ENCODE results near the gene PLEKHH1.

The PLEKHH1 gene

GRCh38 chr14:67549734-67550133, 16.6 kb downstream of the PLEKHH1 start:
- Histone ChIP-seq H3K27me3 (ENCODE audit: insufficient read depth, low read length) (no peaks in the 10 kb centered on the region), H3K4me3 (ENCODE audit: low read length) (no peak overlapping the region), H3K36me3 (ENCODE audit: insufficient read depth, low read length) (peaks cover 2% of the 10 kb centered on the region), H3K4me1 (ENCODE audit: insufficient read depth, low read length) (no peaks in the 10 kb centered on the region), H3K9me3 (ENCODE audit: low read length) (peaks cover 5% of the 10 kb centered on the region), H2AFZ (ENCODE audit: low read depth, low read length) (no peak overlapping the region)

GRCh38 chr14:67551123-67551522, 18.0 kb downstream of the PLEKHH1 start:
- H3K9me3 ChIP-seq (ENCODE audit: low read length), result peaks cover under 1% of the 10 kb centered on the region
- no peak overlapping the region for H3K4me3 ChIP-seq (ENCODE audit: low read length)
- no peaks in the 10 kb centered on the region for H3K4me1 ChIP-seq (ENCODE audit: insufficient read depth, low read length)
- no peaks in the 10 kb centered on the region for H3K27me3 ChIP-seq (ENCODE audit: insufficient read depth, low read length)
- no peaks in the 10 kb centered on the region for H3K36me3 ChIP-seq (ENCODE audit: insufficient read depth, low read length)
- no peak overlapping the region for H2AFZ ChIP-seq (ENCODE audit: low read depth, low read length)

- H3K36me3 ChIP-seq (ENCODE audit: insufficient read depth, low read length), result no peaks in the 10 kb centered on the region
- no peak overlapping the region for H2AFZ ChIP-seq (ENCODE audit: low read depth, low read length)
- H3K4me3 ChIP-seq (ENCODE audit: low read length), result no peak overlapping the region
- H3K4me1 ChIP-seq (ENCODE audit: insufficient read depth, low read length), result no peaks in the 10 kb centered on the region
- no peaks in the 10 kb centered on the region for H3K9me3 ChIP-seq (ENCODE audit: low read length)
- no peaks in the 10 kb centered on the region for H3K27me3 ChIP-seq (ENCODE audit: insufficient read depth, low read length)
Observed at GRCh38 chr14:67551940-67552339, 18.9 kb downstream of the PLEKHH1 start.

GRCh38 chr14:67553547-67553946, 20.5 kb downstream of the PLEKHH1 start:
- peaks cover 2% of the 10 kb centered on the region for H3K36me3 ChIP-seq (ENCODE audit: insufficient read depth, low read length)
- no peak overlapping the region for H2AFZ ChIP-seq (ENCODE audit: low read depth, low read length)
- H3K27me3 ChIP-seq (ENCODE audit: insufficient read depth, low read length), result no peaks in the 10 kb centered on the region
- H3K4me3 ChIP-seq (ENCODE audit: low read length), result no peak overlapping the region
- no peaks in the 10 kb centered on the region for H3K4me1 ChIP-seq (ENCODE audit: insufficient read depth, low read length)
- H3K9me3 ChIP-seq (ENCODE audit: low read length), result no peaks in the 10 kb centered on the region

- Histone ChIP-seq H2AFZ (ENCODE audit: low read depth, low read length) (no peak overlapping the region), H3K36me3 (ENCODE audit: insufficient read depth, low read length) (peaks cover 3% of the 10 kb centered on the region), H3K9me3 (ENCODE audit: low read length) (no peaks in the 10 kb centered on the region), H3K4me1 (ENCODE audit: insufficient read depth, low read length) (no peaks in the 10 kb centered on the region), H3K4me3 (ENCODE audit: low read length) (no peak overlapping the region), H3K27me3 (ENCODE audit: insufficient read depth, low read length) (no peaks in the 10 kb centered on the region)
Observed at GRCh38 chr14:67554341-67554740, 21.3 kb downstream of the PLEKHH1 start.

- Histone ChIP-seq H3K9me3 (ENCODE audit: low read length) (no peaks in the 10 kb centered on the region), H3K4me1 (ENCODE audit: insufficient read depth, low read length) (no peaks in the 10 kb centered on the region), H2AFZ (ENCODE audit: low read depth, low read length) (no peak overlapping the region), H3K27me3 (ENCODE audit: insufficient read depth, low read length) (no peaks in the 10 kb centered on the region), H3K4me3 (ENCODE audit: low read length) (no peak overlapping the region), H3K36me3 (ENCODE audit: insufficient read depth, low read length) (peaks cover 6% of the 10 kb centered on the region)
Observed at GRCh38 chr14:67555518-67556090, 22.5 kb downstream of the PLEKHH1 start.

- Histone ChIP-seq H3K4me3 (ENCODE audit: low read length) (no peak overlapping the region), H3K9me3 (ENCODE audit: low read length) (no peaks in the 10 kb centered on the region), H3K27me3 (ENCODE audit: insufficient read depth, low read length) (no peaks in the 10 kb centered on the region), H3K36me3 (ENCODE audit: insufficient read depth, low read length) (peaks cover 6% of the 10 kb centered on the region), H3K4me1 (ENCODE audit: insufficient read depth, low read length) (no peaks in the 10 kb centered on the region), H2AFZ (ENCODE audit: low read depth, low read length) (no peak overlapping the region)
Observed at GRCh38 chr14:67556671-67557070, 23.6 kb downstream of the PLEKHH1 start.

- Histone ChIP-seq H3K4me1 (ENCODE audit: insufficient read depth, low read length) (no peaks in the 10 kb centered on the region), H3K27me3 (ENCODE audit: insufficient read depth, low read length) (no peaks in the 10 kb centered on the region), H2AFZ (ENCODE audit: low read depth, low read length) (no peak overlapping the region), H3K4me3 (ENCODE audit: low read length) (no peak overlapping the region), H3K36me3 (ENCODE audit: insufficient read depth, low read length) (peaks cover 6% of the 10 kb centered on the region), H3K9me3 (ENCODE audit: low read length) (no peaks in the 10 kb centered on the region)
Observed at GRCh38 chr14:67557118-67557517, 24.0 kb downstream of the PLEKHH1 start.

- no peaks in the 10 kb centered on the region for H3K27me3 ChIP-seq (ENCODE audit: insufficient read depth, low read length)
- H3K9me3 ChIP-seq (ENCODE audit: low read length), result no peaks in the 10 kb centered on the region
- peaks cover 6% of the 10 kb centered on the region for H3K36me3 ChIP-seq (ENCODE audit: insufficient read depth, low read length)
- H3K4me3 ChIP-seq (ENCODE audit: low read length), result no peak overlapping the region
- H3K4me1 ChIP-seq (ENCODE audit: insufficient read depth, low read length), result no peaks in the 10 kb centered on the region
- no peak overlapping the region for H2AFZ ChIP-seq (ENCODE audit: low read depth, low read length)
Observed at GRCh38 chr14:67557656-67558055, 24.6 kb downstream of the PLEKHH1 start.

GRCh38 chr14:67559639-67560038, 26.5 kb downstream of the PLEKHH1 start:
- Histone ChIP-seq H2AFZ (ENCODE audit: low read depth, low read length) (no peak overlapping the region), H3K27me3 (ENCODE audit: insufficient read depth, low read length) (no peaks in the 10 kb centered on the region), H3K9me3 (ENCODE audit: low read length) (no peaks in the 10 kb centered on the region), H3K36me3 (ENCODE audit: insufficient read depth, low read length) (peaks cover 6% of the 10 kb centered on the region), H3K4me3 (ENCODE audit: low read length) (no peak overlapping the region), H3K4me1 (ENCODE audit: insufficient read depth, low read length) (no peaks in the 10 kb centered on the region)

- no peak overlapping the region for H3K4me3 ChIP-seq (ENCODE audit: low read length)
- peaks cover 6% of the 10 kb centered on the region for H3K36me3 ChIP-seq (ENCODE audit: insufficient read depth, low read length)
- H3K9me3 ChIP-seq (ENCODE audit: low read length), result no peaks in the 10 kb centered on the region
- H2AFZ ChIP-seq (ENCODE audit: low read depth, low read length), result no peak overlapping the region
- no peaks in the 10 kb centered on the region for H3K4me1 ChIP-seq (ENCODE audit: insufficient read depth, low read length)
- no peaks in the 10 kb centered on the region for H3K27me3 ChIP-seq (ENCODE audit: insufficient read depth, low read length)
Observed at GRCh38 chr14:67562025-67562775, 29.1 kb downstream of the PLEKHH1 start.

GRCh38 chr14:67562776-67563150, 29.7 kb downstream of the PLEKHH1 start:
- Histone ChIP-seq H3K27me3 (ENCODE audit: insufficient read depth, low read length) (no peaks in the 10 kb centered on the region), H3K9me3 (ENCODE audit: low read length) (no peaks in the 10 kb centered on the region), H3K4me1 (ENCODE audit: insufficient read depth, low read length) (no peaks in the 10 kb centered on the region), H3K4me3 (ENCODE audit: low read length) (no peak overlapping the region), H2AFZ (ENCODE audit: low read depth, low read length) (no peak overlapping the region), H3K36me3 (ENCODE audit: insufficient read depth, low read length) (peaks cover 6% of the 10 kb centered on the region)

GRCh38 chr14:67564236-67564635, 31.1 kb downstream of the PLEKHH1 start:
- Histone ChIP-seq H2AFZ (ENCODE audit: low read depth, low read length) (no peak overlapping the region), H3K36me3 (ENCODE audit: insufficient read depth, low read length) (peaks cover 4% of the 10 kb centered on the region), H3K9me3 (ENCODE audit: low read length) (no peaks in the 10 kb centered on the region), H3K4me1 (ENCODE audit: insufficient read depth, low read length) (no peaks in the 10 kb centered on the region), H3K27me3 (ENCODE audit: insufficient read depth, low read length) (no peaks in the 10 kb centered on the region), H3K4me3 (ENCODE audit: low read length) (no peak overlapping the region)

GRCh38 chr14:67566908-67567307, 33.8 kb downstream of the PLEKHH1 start:
- H3K9me3 ChIP-seq (ENCODE audit: low read length), result no peaks in the 10 kb centered on the region
- H3K4me1 ChIP-seq (ENCODE audit: insufficient read depth, low read length), result no peaks in the 10 kb centered on the region
- H3K27me3 ChIP-seq (ENCODE audit: insufficient read depth, low read length), result no peaks in the 10 kb centered on the region
- H3K36me3 ChIP-seq (ENCODE audit: insufficient read depth, low read length), result no peaks in the 10 kb centered on the region
- no peak overlapping the region for H2AFZ ChIP-seq (ENCODE audit: low read depth, low read length)
- no peak overlapping the region for H3K4me3 ChIP-seq (ENCODE audit: low read length)
